ENCODE measurements around the gene RAPGEF2. TPM values are rescaled to one million over a fixed set of nuclear protein-coding genes. Genes with fewer than 3 reads are reported as not detected.
"Not testable (repeated sequence)": the region's sequence is repeated elsewhere in the genome, so short reads cannot be mapped to it uniquely, and the experiment has no call there.

RAPGEF2 gene
- total and polyA plus RNA-seq, 3 donors from 2014 or later = 18.1 to 51.4 (median 38.9) TPM

- no peaks in the 10 kb centered on the region for H3K27me3 ChIP-seq
- 93 to 94% methylated on average over 6 of the region's 6 CpGs for WGBS, 2 donors
- H3K27ac ChIP-seq = peak overlapping the region in 1 of 2 donors; percentile 6
- no peaks in the 10 kb centered on the region for H3K9me3 ChIP-seq
- no peaks in the 10 kb centered on the region for H3K4me1 ChIP-seq
- H3K4me3 ChIP-seq = no peak overlapping the region
- TF ChIP-seq CTCF (IDR thresholded peaks at IDR 0.05) (no peak), POLR2A (IDR thresholded peaks at IDR 0.05) (no peak)
- DNase-seq = no peak
- H3K36me3 ChIP-seq (ENCODE audit: low read depth, missing control alignments) = no peaks in the 10 kb centered on the region
- intact Hi-C loops (cut with DNase I; ENCODE audit: low total_unique reads) = no loop called here
Observed at GRCh38 chr4:159071969-159072765, 30.7 kb upstream of the RAPGEF2 start.

DNA sequence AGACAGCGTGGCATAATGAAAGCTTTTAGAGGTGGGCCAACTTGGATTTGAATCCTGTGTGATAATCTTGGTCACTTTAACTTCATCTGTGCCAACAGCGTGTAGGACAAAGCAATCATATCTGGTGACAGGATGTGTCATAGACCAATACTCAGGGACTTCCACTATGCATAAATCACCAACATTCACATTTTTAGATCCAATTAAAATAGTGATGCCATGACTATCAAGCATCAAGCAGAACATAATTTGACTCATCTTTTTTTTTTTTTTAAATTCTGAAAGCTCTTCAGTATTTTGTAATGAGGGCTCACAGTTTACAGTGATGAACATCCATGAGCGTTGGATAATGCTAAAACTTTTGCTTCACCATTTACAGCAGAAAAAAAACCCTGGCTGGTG lies 27.3 kb upstream of the RAPGEF2 start:
- Histone ChIP-seq H3K27me3 (no peaks in the 10 kb centered on the region), H3K9me3 (no peaks in the 10 kb centered on the region), H3K4me3 (no peak overlapping the region), H3K4me1 (no peaks in the 10 kb centered on the region), H3K36me3 (ENCODE audit: low read depth, missing control alignments) (no peaks in the 10 kb centered on the region), H3K27ac (no peak overlapping the region)
- no peak for DNase-seq
- intact Hi-C loops (cut with DNase I; ENCODE audit: low total_unique reads) = no loop called here
- no peak for TF ChIP-seq POLR2A (IDR thresholded peaks at IDR 0.05)
- no peak for TF ChIP-seq CTCF (IDR thresholded peaks at IDR 0.05)
- WGBS, 2 donors = 57 to 65% methylated on average over 3 of the region's 3 CpGs

- H3K4me1 ChIP-seq; intact Hi-C loops (cut with DNase I; ENCODE audit: low total_unique reads); H3K27ac ChIP-seq; H3K27me3 ChIP-seq; H3K4me3 ChIP-seq; DNase-seq; H3K36me3 ChIP-seq (ENCODE audit: low read depth, missing control alignments); H3K9me3 ChIP-seq: not testable (repeated sequence)
- WGBS, 2 donors = 94 to 98% methylated on average over 12 to 13 of the region's 13 CpGs
Observed at GRCh38 chr4:159077018-159077417, 25.9 kb upstream of the RAPGEF2 start.

DNA sequence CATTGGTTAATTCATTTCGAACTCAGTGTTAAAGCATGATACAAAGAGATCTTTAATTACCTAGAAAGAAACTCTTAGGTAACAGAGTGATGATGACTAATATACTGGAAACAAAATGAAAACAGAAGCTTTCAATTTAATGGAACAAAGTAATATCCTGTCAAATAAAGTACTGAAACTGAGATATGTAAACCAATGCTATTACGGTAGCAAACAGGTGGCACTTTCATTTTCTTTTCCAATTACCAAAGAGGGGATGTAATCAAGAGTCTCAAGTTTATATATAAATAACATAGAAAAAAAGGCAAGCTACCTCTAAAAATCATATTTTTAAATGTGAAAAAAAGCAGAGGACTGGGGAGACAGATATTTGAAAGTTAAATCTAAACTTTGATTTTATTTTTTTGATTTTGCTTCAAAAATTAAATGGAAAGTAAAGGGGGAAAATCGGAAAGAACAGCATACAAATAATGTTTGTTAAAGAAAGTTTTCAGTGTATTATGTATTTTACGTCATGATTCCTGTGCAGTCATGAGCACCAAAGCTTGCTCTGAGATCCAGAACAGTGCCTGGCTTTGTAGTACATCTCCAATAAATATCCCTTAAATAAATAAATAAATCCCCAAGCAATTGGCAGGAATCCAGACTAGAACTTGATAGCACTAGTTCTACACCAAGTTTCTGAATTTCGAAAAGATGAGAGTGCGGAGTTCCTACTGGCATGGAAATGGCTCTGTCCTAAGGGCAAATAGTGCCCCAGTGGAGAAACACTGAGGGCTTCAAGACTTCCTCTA lies 25.0 kb upstream of the RAPGEF2 start:
- Histone ChIP-seq H3K27me3 (no peaks in the 10 kb centered on the region), H3K27ac (no peak overlapping the region), H3K36me3 (ENCODE audit: low read depth, missing control alignments) (no peaks in the 10 kb centered on the region), H3K4me1 (no peaks in the 10 kb centered on the region), H3K4me3 (no peak overlapping the region), H3K9me3 (no peaks in the 10 kb centered on the region)
- DNase-seq = no peak
- 84 to 85% methylated on average over 6 of the region's 6 CpGs for WGBS, 2 donors
- TF ChIP-seq POLR2A (IDR thresholded peaks at IDR 0.05) = no peak
- no peak for TF ChIP-seq CTCF (IDR thresholded peaks at IDR 0.05)
- intact Hi-C loops (cut with DNase I; ENCODE audit: low total_unique reads) = no loop called here

GRCh38 chr4:159079074-159079473 lies 23.8 kb upstream of the RAPGEF2 start:
- DNase-seq = no peak
- Histone ChIP-seq H3K36me3 (ENCODE audit: low read depth, missing control alignments) (no peaks in the 10 kb centered on the region), H3K27ac (no peak overlapping the region), H3K9me3 (no peaks in the 10 kb centered on the region), H3K27me3 (no peaks in the 10 kb centered on the region), H3K4me3 (no peak overlapping the region), H3K4me1 (no peaks in the 10 kb centered on the region)
- TF ChIP-seq CTCF (IDR thresholded peaks at IDR 0.05) = no peak
- no peak for TF ChIP-seq POLR2A (IDR thresholded peaks at IDR 0.05)
- intact Hi-C loops (cut with DNase I; ENCODE audit: low total_unique reads) = no loop called here
- 94 to 97% methylated on average over 2 of the region's 2 CpGs for WGBS, 2 donors

Data from testis (tissue), 3 donors.